Right lobe of liver (tissue), 6 donors: Measurements from ENCODE around the gene CLTB. TPM values are rescaled to one million over a fixed set of nuclear protein-coding genes. Genes with fewer than 3 reads are reported as not detected.

Experiments used
- ATAC-seq, 4 donors: fragments of 200-7000 bp; cut with Tn5 transposase; one replicate each; pipeline ENCODE4 v1.9.1; 2020; ENCODE audit warnings: mild to moderate bottlenecking in 4 of 4, moderate library complexity in 4 of 4
- DNase-seq, 3 donors: peaks; one replicate each; pipeline ENCODE4 v3.0.0-alpha.2; 2020
- H3K27ac ChIP-seq, 3 donors: fragments of 200-600 bp; one replicate each; pipeline ENCODE4 v1.8.0; 2022
- H3K27me3 ChIP-seq, 2 donors: fragments of 200-600 bp; one replicate each; pipeline ENCODE4 v1.8.0; 2022
- H3K36me3 ChIP-seq, 4 donors: fragments of 200-600 bp; sonication (generic) in 1 of 4; one replicate each; pipeline versions ENCODE4 v1.5.1 to v1.8.0; 2017 to 2022; ENCODE audit warnings: control low read depth in 1 of 4
- H3K4me1 ChIP-seq, 4 donors: fragments of 200-600 bp; sonication (generic) in 1 of 4; one replicate each; pipeline versions ENCODE4 v1.5.1 to v1.8.0; 2017 to 2022; ENCODE audit warnings: control low read depth in 1 of 4
- H3K4me3 ChIP-seq, 3 donors: fragments of 200-600 bp; one replicate each; pipeline ENCODE4 v1.8.0; 2022
- H3K9me3 ChIP-seq, 4 donors: fragments of 200-600 bp; sonication (generic) in 1 of 4; one replicate each; pipeline versions ENCODE4 v1.5.1 to v1.8.0; 2017 to 2022; ENCODE audit warnings: control low read depth in 1 of 4
- CTCF ChIP-seq, 4 donors: fragments of 200-600 bp in 3 of 4; fragments of 450-650 bp in 1 of 4; IDR thresholded peaks; one replicate each; pipeline versions ENCODE4 v1.5.1 to v1.8.0; 2016 to 2022; ENCODE audit warnings: antibody characterized with exemption in 4 of 4, mild to moderate bottlenecking in 2 of 4
- POLR2A ChIP-seq: fragments of 450-650 bp; IDR thresholded peaks from one replicate; pipeline ENCODE4 v1.6.1; 2017; ENCODE audit warnings: antibody characterized with exemption, mild to moderate bottlenecking
- WGBS: methylation state at CpG from one replicate; pipeline ENCODE4 v1.1.6; 2018; ENCODE audit warnings: low coverage, low lambda C conversion rate; ENCODE audit not compliant: insufficient coverage; ENCODE audit errors: missing lambda C conversion rate; 5-methylcytosine and 5-hydroxymethylcytosine counted together
- intact Hi-C, 2 donors: fragments of 100-400 bp; cut with DNase I; formaldehyde crosslinking; loops; one replicate each; pipeline versions ENCODE4 v1.11.2 to v1.14.1; 2022
- total RNA-seq, 6 experiments: library from RNA; depleted of rRNA in 2 of 6; stranded (reverse); fragments of >200 nt in 2 of 6; fragmentation: NEBNext Ultra II Directional in 3 of 6; extraction: Animal tissue kit (Norgen Biotek cat#: 25700) in 3 of 6; gene quantifications; one replicate each; pipeline versions ENCODE4 v1.1.0 to v1.2.4, GENCODE V29; 2016 to 2023
- donor health status: DM: no; HTN: yes; CAD: no.
- donor health status: DM: no; HTN: no; CAD: no.
- donor health status: DM: no; HTN: no; CAD: no.
- donor health status: DM: no; HTN: yes; CAD: no.
- donor health status: DM: no; HTN: yes; CAD: no.

CLTB gene
- total RNA-seq, 6 experiments from 2014 or later, result 28.6 to 73.0 (median 31.3) TPM

DNA sequence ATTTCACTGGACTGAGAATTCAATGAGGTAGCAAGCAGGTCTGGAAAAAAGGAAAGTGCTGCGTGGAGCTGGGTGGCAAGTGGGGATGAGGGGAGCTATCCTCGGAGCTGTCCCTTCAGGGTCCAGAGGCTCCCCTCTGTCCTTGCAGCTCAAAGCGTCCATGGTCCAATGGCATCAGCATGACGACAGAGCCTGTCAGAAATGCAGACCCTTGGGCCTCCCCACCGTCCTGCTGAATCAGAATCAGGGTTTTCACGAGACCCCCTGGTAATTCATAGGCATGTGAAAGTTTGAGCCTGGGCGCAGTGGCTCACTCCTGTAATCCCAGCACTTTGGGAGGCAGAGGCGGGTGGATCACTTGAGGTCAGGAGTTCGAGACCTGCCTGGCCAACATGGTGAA is 22.2 kb downstream of the CLTB start:
- Histone ChIP-seq H3K36me3 (peaks cover 0 to 9% (median 0%) of the 10 kb centered on the region in 4 donors), H3K4me3 (no peak overlapping the region), H3K9me3 (no peaks in the 10 kb centered on the region), H3K27me3 (no peaks in the 10 kb centered on the region), H3K4me1 (peaks cover 0 to 6% (median 0%) of the 10 kb centered on the region in 4 donors), H3K27ac (no peak overlapping the region)
- ATAC-seq (no peak), DNase-seq (no peak)
- TF ChIP-seq POLR2A (no peak), CTCF (IDR thresholded peaks at IDR 0.05) (no peak)
- intact Hi-C loops, result no loop called here
- WGBS, result 80% methylated on average over 1 of the region's 9 CpGs

GRCh38 chr5:176392526-176392925 is 23.8 kb downstream of the CLTB start:
- TF ChIP-seq CTCF (IDR thresholded peaks at IDR 0.05) (no peak), POLR2A (no peak)
- H3K36me3 ChIP-seq, result peaks cover 0 to 9% (median 0%) of the 10 kb centered on the region in 4 donors
- ATAC-seq (no peak), DNase-seq (no peak)
- intact Hi-C loops, result no loop called here
- H3K4me1 ChIP-seq, result peaks cover 0 to 9% (median 1%) of the 10 kb centered on the region in 4 donors
- H3K27ac ChIP-seq, result no peak overlapping the region
- H3K9me3 ChIP-seq, result no peaks in the 10 kb centered on the region
- H3K27me3 ChIP-seq, result no peaks in the 10 kb centered on the region
- no CpG with 5 or more reads among the region's 11 CpGs for WGBS
- no peak overlapping the region for H3K4me3 ChIP-seq

- no peaks in the 10 kb centered on the region for H3K9me3 ChIP-seq
- no peak for TF ChIP-seq CTCF (IDR thresholded peaks at IDR 0.05)
- TF ChIP-seq POLR2A, result no peak
- no peak overlapping the region for H3K4me3 ChIP-seq
- peaks cover 0 to 14% (median 4%) of the 10 kb centered on the region in 4 donors for H3K4me1 ChIP-seq
- intact Hi-C loops, result no loop called here
- DNase-seq (no peak), ATAC-seq (no peak)
- peaks cover 0 to 9% (median 0%) of the 10 kb centered on the region in 4 donors for H3K36me3 ChIP-seq
- no peaks in the 10 kb centered on the region for H3K27me3 ChIP-seq
- no peak overlapping the region for H3K27ac ChIP-seq
- 76% methylated on average over 3 of the region's 4 CpGs for WGBS
Measured at GRCh38 chr5:176391999-176392398, 24.3 kb downstream of the CLTB start.

- Histone ChIP-seq H3K9me3 (no peaks in the 10 kb centered on the region), H3K4me1 (peaks cover 0 to 20% (median 6%) of the 10 kb centered on the region in 4 donors), H3K36me3 (peaks cover 0 to 9% (median 0%) of the 10 kb centered on the region in 4 donors), H3K4me3 (no peak overlapping the region), H3K27me3 (no peaks in the 10 kb centered on the region), H3K27ac (no peak overlapping the region)
- intact Hi-C loops, result no loop called here
- 88% methylated on average over 3 of the region's 4 CpGs for WGBS
- ATAC-seq (no peak), DNase-seq (no peak)
- TF ChIP-seq POLR2A (no peak), CTCF (IDR thresholded peaks at IDR 0.05) (no peak)
Measured at GRCh38 chr5:176391479-176391878, 24.9 kb downstream of the CLTB start.
